ENCODE results near the gene TDRD6. TPM values are rescaled to one million over a fixed set of nuclear protein-coding genes. Genes with fewer than 3 reads are reported as not detected.
A peak's percentile ranks its signal among the peaks of the same experiment; 100 is the strongest.

The TDRD6 gene
- total and polyA plus RNA-seq, 5 donors from 2014 or later: not detected

GRCh38 chr6:46719099-46719498, 31.4 kb downstream of the TDRD6 start:
- Mint-ChIP-seq H3K4me1 (peaks cover 0 to 3% (median 0%) of the 10 kb centered on the region in 4 donors), H3K27me3 (no peaks in the 10 kb centered on the region), H3K9me3 (peaks cover 0 to 4% (median 0%) of the 10 kb centered on the region in 7 donors), H3K36me3 (no peaks in the 10 kb centered on the region), H3K4me3 (no peak overlapping the region), H3K27ac (no peak overlapping the region)
- Histone ChIP-seq H3K27ac (ENCODE audit: insufficient read depth, low read length, poor library complexity, severe bottlenecking) (no peak overlapping the region), H3K4me3 (ENCODE audit: low read depth, low read length) (no peak overlapping the region), H3K9me3 (ENCODE audit: control insufficient read depth in 2 of 2, low read length in 2 of 2) (no peaks in the 10 kb centered on the region), H3K27me3 (ENCODE audit: control insufficient read depth, insufficient read depth, low read length) (no peaks in the 10 kb centered on the region), H3K36me3 (ENCODE audit: control insufficient read depth, insufficient read depth, low read length) (no peaks in the 10 kb centered on the region), H3K4me1 (ENCODE audit: control insufficient read depth, insufficient read depth, low read length, poor library complexity, severe bottlenecking) (no peaks in the 10 kb centered on the region)
- ATAC-seq (ENCODE audit: low read depth in 2 of 2) (no peak), DNase-seq (no peak)

- Histone ChIP-seq H3K4me1 (ENCODE audit: control insufficient read depth, insufficient read depth, low read length, poor library complexity, severe bottlenecking) (no peaks in the 10 kb centered on the region), H3K9me3 (ENCODE audit: control insufficient read depth in 2 of 2, low read length in 2 of 2) (no peaks in the 10 kb centered on the region), H3K4me3 (ENCODE audit: low read depth, low read length) (no peak overlapping the region), H3K36me3 (ENCODE audit: control insufficient read depth, insufficient read depth, low read length) (no peaks in the 10 kb centered on the region), H3K27ac (ENCODE audit: insufficient read depth, low read length, poor library complexity, severe bottlenecking) (no peak overlapping the region), H3K27me3 (ENCODE audit: control insufficient read depth, insufficient read depth, low read length) (no peaks in the 10 kb centered on the region)
- no peaks in the 10 kb centered on the region for H3K27me3 Mint-ChIP-seq
- no peak overlapping the region for H3K27ac Mint-ChIP-seq
- peak overlapping the region in 1 of 4 donors; percentile 44 for H3K4me3 Mint-ChIP-seq
- H3K9me3 Mint-ChIP-seq: peaks cover 0 to 4% (median 0%) of the 10 kb centered on the region in 7 donors
- no peak for ATAC-seq (ENCODE audit: low read depth in 2 of 2)
- no peak for DNase-seq
- H3K4me1 Mint-ChIP-seq: peaks cover 0 to 3% (median 0%) of the 10 kb centered on the region in 4 donors
- H3K36me3 Mint-ChIP-seq: no peaks in the 10 kb centered on the region
These were observed 32.7 kb downstream of the TDRD6 start for GRCh38 chr6:46720401-46720800.

- peaks cover 30% of the 10 kb centered on the region for H3K27me3 Mint-ChIP-seq
- peaks cover 5% of the 10 kb centered on the region for H3K27me3 ChIP-seq (ENCODE audit: control insufficient read depth, insufficient read depth, low read length)
These were observed 42.2 kb downstream of the TDRD6 start for GRCh38 chr6:46729787-46730326.

GRCh38 chr6:46730921-46731461, 43.3 kb downstream of the TDRD6 start:
- Histone ChIP-seq H3K4me1 (ENCODE audit: control insufficient read depth, insufficient read depth, low read length, poor library complexity, severe bottlenecking) (no peaks in the 10 kb centered on the region), H3K36me3 (ENCODE audit: control insufficient read depth, insufficient read depth, low read length) (no peaks in the 10 kb centered on the region), H3K27me3 (ENCODE audit: control insufficient read depth, insufficient read depth, low read length) (peaks cover 10% of the 10 kb centered on the region), H3K9me3 (ENCODE audit: control insufficient read depth in 2 of 2, low read length in 2 of 2) (no peaks in the 10 kb centered on the region), H3K27ac (ENCODE audit: insufficient read depth, low read length, poor library complexity, severe bottlenecking) (no peak overlapping the region), H3K4me3 (ENCODE audit: low read depth, low read length) (no peak overlapping the region)
- H3K27ac Mint-ChIP-seq: peak overlapping the region in 1 of 3 donors; percentile 29
- peaks cover 0 to 3% (median 0%) of the 10 kb centered on the region in 4 donors for H3K4me1 Mint-ChIP-seq
- DNase-seq (no peak), ATAC-seq (ENCODE audit: low read depth in 2 of 2) (no peak)
- peaks cover 36% of the 10 kb centered on the region for H3K27me3 Mint-ChIP-seq
- H3K4me3 Mint-ChIP-seq: no peak overlapping the region
- H3K36me3 Mint-ChIP-seq: no peaks in the 10 kb centered on the region
- H3K9me3 Mint-ChIP-seq: peaks cover 0 to 7% (median 0%) of the 10 kb centered on the region in 7 donors

More at GRCh38 chr6:46729787-46730326, 42.2 kb downstream of the TDRD6 start:
- peaks cover 0 to 3% (median 0%) of the 10 kb centered on the region in 4 donors for H3K4me1 Mint-ChIP-seq
- H3K27ac ChIP-seq (ENCODE audit: insufficient read depth, low read length, poor library complexity, severe bottlenecking): no peak overlapping the region
- ATAC-seq (ENCODE audit: low read depth in 2 of 2): no peak
- no peak overlapping the region for H3K4me3 ChIP-seq (ENCODE audit: low read depth, low read length)
- H3K9me3 Mint-ChIP-seq: peaks cover 0 to 4% (median 0%) of the 10 kb centered on the region in 7 donors
- no peaks in the 10 kb centered on the region for H3K4me1 ChIP-seq (ENCODE audit: control insufficient read depth, insufficient read depth, low read length, poor library complexity, severe bottlenecking)
- no peaks in the 10 kb centered on the region for H3K36me3 ChIP-seq (ENCODE audit: control insufficient read depth, insufficient read depth, low read length)
- no peak overlapping the region for H3K27ac Mint-ChIP-seq
- H3K36me3 Mint-ChIP-seq: no peaks in the 10 kb centered on the region
- DNase-seq: no peak
- no peaks in the 10 kb centered on the region for H3K9me3 ChIP-seq (ENCODE audit: control insufficient read depth in 2 of 2, low read length in 2 of 2)
- H3K4me3 Mint-ChIP-seq: no peak overlapping the region

GRCh38 chr6:46733341-46733801, 45.7 kb downstream of the TDRD6 start:
- peaks cover 0 to 7% (median 0%) of the 10 kb centered on the region in 7 donors for H3K9me3 Mint-ChIP-seq
- no peak for DNase-seq
- Histone ChIP-seq H3K4me1 (ENCODE audit: control insufficient read depth, insufficient read depth, low read length, poor library complexity, severe bottlenecking) (no peaks in the 10 kb centered on the region), H3K9me3 (ENCODE audit: control insufficient read depth in 2 of 2, low read length in 2 of 2) (no peaks in the 10 kb centered on the region), H3K4me3 (ENCODE audit: low read depth, low read length) (no peak overlapping the region), H3K27me3 (ENCODE audit: control insufficient read depth, insufficient read depth, low read length) (peaks cover 15% of the 10 kb centered on the region), H3K27ac (ENCODE audit: insufficient read depth, low read length, poor library complexity, severe bottlenecking) (no peak overlapping the region), H3K36me3 (ENCODE audit: control insufficient read depth, insufficient read depth, low read length) (no peaks in the 10 kb centered on the region)
- H3K27me3 Mint-ChIP-seq: peaks cover 51% of the 10 kb centered on the region
- H3K4me3 Mint-ChIP-seq: no peak overlapping the region
- peaks cover 0 to 3% (median 0%) of the 10 kb centered on the region in 4 donors for H3K4me1 Mint-ChIP-seq
- no peaks in the 10 kb centered on the region for H3K36me3 Mint-ChIP-seq
- no peak overlapping the region for H3K27ac Mint-ChIP-seq
- ATAC-seq (ENCODE audit: low read depth in 2 of 2): no peak

GRCh38 chr6:46734867-46735719, 47.4 kb downstream of the TDRD6 start, which contains the start of gene PLA2G7:
PLA2G7 (minus strand) TSS chr6:46735375; CDS start chr6:46722891, 12,484 bp downstream.
- H3K9me3 ChIP-seq (ENCODE audit: control insufficient read depth in 2 of 2, low read length in 2 of 2): no peaks in the 10 kb centered on the region
- no peak within 1 kb of the TSS for H3K4me3 Mint-ChIP-seq

GRCh38 chr6:46735720-46736031, 48.0 kb downstream of the TDRD6 start:
- Histone ChIP-seq H3K4me1 (ENCODE audit: control insufficient read depth, insufficient read depth, low read length, poor library complexity, severe bottlenecking) (no peaks in the 10 kb centered on the region), H3K27me3 (ENCODE audit: control insufficient read depth, insufficient read depth, low read length) (peaks cover 15% of the 10 kb centered on the region), H3K4me3 (ENCODE audit: low read depth, low read length) (no peak overlapping the region), H3K9me3 (ENCODE audit: control insufficient read depth in 2 of 2, low read length in 2 of 2) (no peaks in the 10 kb centered on the region), H3K27ac (ENCODE audit: insufficient read depth, low read length, poor library complexity, severe bottlenecking) (no peak overlapping the region), H3K36me3 (ENCODE audit: control insufficient read depth, insufficient read depth, low read length) (no peaks in the 10 kb centered on the region)
- Mint-ChIP-seq H3K9me3 (peaks cover 0 to 7% (median 0%) of the 10 kb centered on the region in 7 donors), H3K36me3 (no peaks in the 10 kb centered on the region), H3K27ac (no peak overlapping the region), H3K4me3 (no peak overlapping the region), H3K4me1 (peaks cover 0 to 3% (median 0%) of the 10 kb centered on the region in 4 donors), H3K27me3 (peaks cover 43% of the 10 kb centered on the region)
- DNase-seq (no peak), ATAC-seq (ENCODE audit: low read depth in 2 of 2) (no peak)

More at GRCh38 chr6:46734867-46735719, 47.4 kb downstream of the TDRD6 start, which contains the start of gene PLA2G7:
- H3K27me3 ChIP-seq (ENCODE audit: control insufficient read depth, insufficient read depth, low read length): peaks cover 15% of the 10 kb centered on the region
- Mint-ChIP-seq H3K9me3 (peaks cover 0 to 7% (median 0%) of the 10 kb centered on the region in 7 donors), H3K27ac (no peak within 1 kb of the TSS), H3K4me1 (peaks cover 0 to 3% (median 0%) of the 10 kb centered on the region in 4 donors), H3K36me3 (no peaks in the 10 kb centered on the region), H3K27me3 (peaks cover 43% of the 10 kb centered on the region)
- ATAC-seq (ENCODE audit: low read depth in 2 of 2) (peak in 1 of 2 donors; percentile 22), DNase-seq (peak in 1 of 3 donors; percentile 0)
- no peak within 1 kb of the TSS for H3K27ac ChIP-seq (ENCODE audit: insufficient read depth, low read length, poor library complexity, severe bottlenecking)
- H3K36me3 ChIP-seq (ENCODE audit: control insufficient read depth, insufficient read depth, low read length): no peaks in the 10 kb centered on the region
- no peaks in the 10 kb centered on the region for H3K4me1 ChIP-seq (ENCODE audit: control insufficient read depth, insufficient read depth, low read length, poor library complexity, severe bottlenecking)
- H3K4me3 ChIP-seq (ENCODE audit: low read depth, low read length): no peak within 1 kb of the TSS

Data from CD4-positive, CD25-positive, alpha-beta regulatory T cell (primary cell).